CD4-positive, alpha-beta T cell treated with Interferon gamma for 1 hour (primary cell): Measurements from ENCODE around the gene USP30.
"Not testable (repeated sequence)": the region's sequence is repeated elsewhere in the genome, so short reads cannot be mapped to it uniquely, and the experiment has no call there.

Experiments
- DNase-seq: peaks from one replicate; pipeline ENCODE4 v3.0.0-alpha.2; 2020

The USP30 gene

GRCh38 chr12:109052414-109053323 lies at the start of gene USP30:
Gene USP30 (plus strand): TSS chr12:109052576. CDS start chr12:109052679, 103 bp downstream.
- peak; percentile 81 for DNase-seq

- no peak for DNase-seq
Observed at GRCh38 chr12:109004017-109004416, 48.4 kb upstream of the USP30 start.

- no peak for DNase-seq
Observed at GRCh38 chr12:109009766-109010165, 42.6 kb upstream of the USP30 start.

GRCh38 chr12:109010259-109010658 lies 42.1 kb upstream of the USP30 start:
- DNase-seq = no peak

- no peak for DNase-seq
Observed at GRCh38 chr12:109014984-109015765, 37.2 kb upstream of the USP30 start.

- no peak for DNase-seq
Observed at GRCh38 chr12:109016016-109016415, 36.4 kb upstream of the USP30 start.

GRCh38 chr12:109016978-109017377 lies 35.4 kb upstream of the USP30 start:
- no peak for DNase-seq

- no peak for DNase-seq
Observed at GRCh38 chr12:109018296-109018695, 34.1 kb upstream of the USP30 start.

- no peak for DNase-seq
Observed at GRCh38 chr12:109020146-109020795, 32.1 kb upstream of the USP30 start.

GRCh38 chr12:109020796-109021380 lies 31.5 kb upstream of the USP30 start, which contains the start of gene SVOP:
Gene SVOP (minus strand): TSS chr12:109021068. CDS start chr12:109020868, 200 bp downstream.
- DNase-seq = peak; percentile 1

- no peak for DNase-seq
Observed at GRCh38 chr12:109027767-109028166, 24.6 kb upstream of the USP30 start.

- not testable (repeated sequence) for DNase-seq
Observed at GRCh38 chr12:109028624-109029023, 23.8 kb upstream of the USP30 start.

GRCh38 chr12:109029411-109029810 lies 23.0 kb upstream of the USP30 start:
- DNase-seq = no peak

GRCh38 chr12:109033239-109034196 lies 18.9 kb upstream of the USP30 start:
- no peak for DNase-seq

GRCh38 chr12:109036975-109037374 lies 15.4 kb upstream of the USP30 start:
- DNase-seq = no peak

GRCh38 chr12:109044241-109044640 lies 8.1 kb upstream of the USP30 start:
- no peak for DNase-seq

- DNase-seq = no peak
Observed at GRCh38 chr12:109047081-109047805, 5.1 kb upstream of the USP30 start.

GRCh38 chr12:109048706-109049105 lies 3.7 kb upstream of the USP30 start:
- DNase-seq = not testable (repeated sequence)

GRCh38 chr12:109049794-109050193 lies 2.6 kb upstream of the USP30 start:
- not testable (repeated sequence) for DNase-seq

GRCh38 chr12:109052097-109052413 lies 321 bp upstream of the USP30 start:
- DNase-seq = no peak
